WTC11 (cell line): ENCODE measurements around the gene ADAMTS7. TPM values are rescaled to one million over a fixed set of nuclear protein-coding genes. Genes with fewer than 3 reads are reported as not detected.

ENCODE experiments used
- ATAC-seq: fragments of 200-7000 bp; cut with Tn5 transposase; 2 replicates; pipeline ENCODE4 v1.10.0; 2021; ENCODE audit warnings: mild to moderate bottlenecking, moderate library complexity
- CTCF ChIA-PET: fragments of 300-600 bp; sonication (Branson Sonifier 250); formaldehyde crosslinking; loops from one replicate; lab custom pipeline; 2021; ENCODE audit warnings: antibody characterized with exemption; lab: Charles Lee
- POLR2A ChIA-PET: fragments of 350-600 bp; sonication (Branson Sonifier 250); formaldehyde crosslinking; loops from one replicate; lab custom pipeline; 2021; ENCODE audit warnings: antibody characterized with exemption; lab: Charles Lee
- DNase-seq: peaks from one replicate; pipeline ENCODE4 v3.0.0; 2021; ENCODE audit warnings: low spot score
- H3K27ac Mint-ChIP-seq: 2 replicates; pipeline ENCODE4 v1.8.0; 2021; ENCODE audit warnings: mixed read lengths
- H3K27me3 Mint-ChIP-seq: 2 replicates; pipeline ENCODE4 v1.8.0; 2021; ENCODE audit warnings: low read depth, mild to moderate bottlenecking, moderate library complexity, mixed read lengths
- H3K36me3 Mint-ChIP-seq: 2 replicates; pipeline ENCODE4 v1.8.0; 2021; ENCODE audit warnings: mixed read lengths
- H3K4me1 Mint-ChIP-seq: 2 replicates; pipeline ENCODE4 v1.8.0; 2022; ENCODE audit warnings: mixed read lengths
- H3K4me3 Mint-ChIP-seq: 2 replicates; pipeline ENCODE4 v1.8.0; 2021; ENCODE audit warnings: mild to moderate bottlenecking, moderate library complexity, mixed read lengths
- H3K9me3 Mint-ChIP-seq: 2 replicates; pipeline ENCODE4 v1.8.0; 2021; ENCODE audit warnings: mixed read lengths
- ELF4 ChIP-seq: sonication (generic); formaldehyde crosslinking; IDR thresholded peaks from 2 replicates; pipeline ENCODE4 v1.8.1; 2022; ENCODE audit warnings: low read depth, mild to moderate bottlenecking, moderate library complexity, missing genetic modification reagents
- EMX1 ChIP-seq: fragments of 250-450 bp; sonication (Bioruptor Pico); IDR thresholded peaks from 2 replicates; pipeline ENCODE4 v1.8.0; 2021; ENCODE audit warnings: mild to moderate bottlenecking
- FOXK1 ChIP-seq: sonication (generic); formaldehyde crosslinking; IDR thresholded peaks from 2 replicates; pipeline ENCODE4 v1.8.0; 2022; ENCODE audit warnings: mild to moderate bottlenecking, moderate library complexity, missing genetic modification reagents
- GTF2I ChIP-seq: fragments of 250-450 bp; sonication (Bioruptor Pico); conservative IDR thresholded peaks from 2 replicates; pipeline ENCODE4 v1.4.0; 2021; ENCODE audit warnings: mild to moderate bottlenecking
- IRF2 ChIP-seq: sonication (generic); formaldehyde crosslinking; IDR thresholded peaks from 2 replicates; pipeline ENCODE4 v1.8.0; 2022; ENCODE audit warnings: low read depth, missing genetic modification reagents, borderline replicate concordance
- TEAD1 ChIP-seq: sonication (generic); formaldehyde crosslinking; IDR thresholded peaks from 2 replicates; pipeline ENCODE4 v1.8.0; 2022; ENCODE audit warnings: mild to moderate bottlenecking, missing genetic modification reagents
- TEAD4 ChIP-seq: sonication (generic); formaldehyde crosslinking; IDR thresholded peaks from 2 replicates; pipeline ENCODE4 v1.8.0; 2022; ENCODE audit warnings: mild to moderate bottlenecking, missing genetic modification reagents
- ZNF232 ChIP-seq: sonication (generic); formaldehyde crosslinking; IDR thresholded peaks from 2 replicates; pipeline ENCODE4 v1.8.0; 2022; ENCODE audit warnings: mild to moderate bottlenecking, missing genetic modification reagents
- ZNF263 ChIP-seq: sonication (generic); formaldehyde crosslinking; IDR thresholded peaks from 2 replicates; pipeline ENCODE4 v1.8.1; 2022; ENCODE audit warnings: low read depth, mild to moderate bottlenecking, moderate library complexity, missing genetic modification reagents
- ZNF317 ChIP-seq: sonication (generic); formaldehyde crosslinking; IDR thresholded peaks from 2 replicates; pipeline ENCODE4 v1.8.1; 2023; ENCODE audit warnings: low read depth, mild to moderate bottlenecking, moderate library complexity, missing genetic modification reagents, borderline replicate concordance
- ZNF671 ChIP-seq: fragments of 250-450 bp; sonication (Bioruptor Pico); IDR thresholded peaks from 2 replicates; pipeline ENCODE4 v1.8.0; 2021; ENCODE audit warnings: mild to moderate bottlenecking
- total RNA-seq: library from RNA; stranded (reverse); gene quantifications from 3 replicates; pipeline ENCODE4 v1.2.3, GENCODE V29; 2021
- TF ChIP-seq, protein P1 (sequence below): sonication (generic); formaldehyde crosslinking; IDR thresholded peaks from 2 replicates; pipeline ENCODE4 v1.8.1; 2023; ENCODE audit warnings: mild to moderate bottlenecking, missing genetic modification reagents
- TF ChIP-seq, protein P2 (sequence below): sonication (generic); formaldehyde crosslinking; IDR thresholded peaks from 2 replicates; pipeline ENCODE4 v1.8.1; 2022; ENCODE audit warnings: low read depth, missing genetic modification reagents, borderline replicate concordance
- TF ChIP-seq, protein P3 (sequence below): sonication (generic); formaldehyde crosslinking; conservative IDR thresholded peaks from 2 replicates; pipeline ENCODE4 v1.8.1; 2023; ENCODE audit warnings: mild to moderate bottlenecking, low read depth, missing genetic modification reagents, moderate library complexity
- TF ChIP-seq, protein P4 (sequence below): fragments of 250-450 bp; sonication (Bioruptor Pico); IDR thresholded peaks from 2 replicates; pipeline ENCODE4 v2.1.2; 2022; ENCODE audit warnings: mild to moderate bottlenecking, moderate library complexity
- TF ChIP-seq, protein P5 (sequence below): sonication (generic); formaldehyde crosslinking; IDR thresholded peaks from 2 replicates; pipeline ENCODE4 v1.8.0; 2022; ENCODE audit warnings: mild to moderate bottlenecking, missing genetic modification reagents
- TF ChIP-seq, protein P6 (sequence below): sonication (generic); formaldehyde crosslinking; conservative IDR thresholded peaks from 2 replicates; pipeline ENCODE4 v1.8.1; 2022; ENCODE audit warnings: mild to moderate bottlenecking, missing genetic modification reagents
- TF ChIP-seq, protein P7 (sequence below): sonication (generic); formaldehyde crosslinking; IDR thresholded peaks from 2 replicates; pipeline ENCODE4 v1.8.1; 2022; ENCODE audit warnings: missing genetic modification reagents, borderline replicate concordance
- TF ChIP-seq, protein P8 (sequence below): sonication (generic); formaldehyde crosslinking; IDR thresholded peaks from 2 replicates; pipeline ENCODE4 v1.8.0; 2023; ENCODE audit warnings: missing genetic modification reagents

ADAMTS7 gene
- total RNA-seq, 1 experiment from 2014 or later: 70.3 TPM

DNA sequence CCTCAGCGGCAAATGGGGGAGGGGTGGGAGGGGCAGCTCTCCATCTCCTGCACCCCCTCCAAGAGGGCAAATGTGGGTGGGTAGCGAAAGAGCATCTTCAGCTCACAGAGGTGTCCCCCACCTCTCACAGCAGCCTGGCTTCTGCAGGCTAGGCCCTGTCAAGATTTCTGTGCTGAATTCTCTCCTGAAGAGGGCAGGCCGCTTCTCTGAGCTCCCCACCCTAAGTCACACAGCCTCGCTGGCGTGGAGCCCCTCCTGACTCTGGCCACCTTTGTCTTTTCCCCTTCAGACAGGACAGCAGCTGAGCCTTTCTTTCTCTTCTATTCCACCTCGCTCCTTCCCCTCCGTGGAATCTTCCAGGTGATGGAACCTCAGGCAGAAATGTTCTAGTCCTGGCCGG, 26.3 kb upstream of the ADAMTS7 start:
- H3K4me3 Mint-ChIP-seq: no peak overlapping the region
- POLR2A ChIA-PET: no interaction called here
- TF ChIP-seq, protein P1, sequence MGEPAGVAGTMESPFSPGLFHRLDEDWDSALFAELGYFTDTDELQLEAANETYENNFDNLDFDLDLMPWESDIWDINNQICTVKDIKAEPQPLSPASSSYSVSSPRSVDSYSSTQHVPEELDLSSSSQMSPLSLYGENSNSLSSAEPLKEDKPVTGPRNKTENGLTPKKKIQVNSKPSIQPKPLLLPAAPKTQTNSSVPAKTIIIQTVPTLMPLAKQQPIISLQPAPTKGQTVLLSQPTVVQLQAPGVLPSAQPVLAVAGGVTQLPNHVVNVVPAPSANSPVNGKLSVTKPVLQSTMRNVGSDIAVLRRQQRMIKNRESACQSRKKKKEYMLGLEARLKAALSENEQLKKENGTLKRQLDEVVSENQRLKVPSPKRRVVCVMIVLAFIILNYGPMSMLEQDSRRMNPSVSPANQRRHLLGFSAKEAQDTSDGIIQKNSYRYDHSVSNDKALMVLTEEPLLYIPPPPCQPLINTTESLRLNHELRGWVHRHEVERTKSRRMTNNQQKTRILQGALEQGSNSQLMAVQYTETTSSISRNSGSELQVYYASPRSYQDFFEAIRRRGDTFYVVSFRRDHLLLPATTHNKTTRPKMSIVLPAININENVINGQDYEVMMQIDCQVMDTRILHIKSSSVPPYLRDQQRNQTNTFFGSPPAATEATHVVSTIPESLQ (CRISPR knock-in tag): no peak
- TF ChIP-seq, protein P2, sequence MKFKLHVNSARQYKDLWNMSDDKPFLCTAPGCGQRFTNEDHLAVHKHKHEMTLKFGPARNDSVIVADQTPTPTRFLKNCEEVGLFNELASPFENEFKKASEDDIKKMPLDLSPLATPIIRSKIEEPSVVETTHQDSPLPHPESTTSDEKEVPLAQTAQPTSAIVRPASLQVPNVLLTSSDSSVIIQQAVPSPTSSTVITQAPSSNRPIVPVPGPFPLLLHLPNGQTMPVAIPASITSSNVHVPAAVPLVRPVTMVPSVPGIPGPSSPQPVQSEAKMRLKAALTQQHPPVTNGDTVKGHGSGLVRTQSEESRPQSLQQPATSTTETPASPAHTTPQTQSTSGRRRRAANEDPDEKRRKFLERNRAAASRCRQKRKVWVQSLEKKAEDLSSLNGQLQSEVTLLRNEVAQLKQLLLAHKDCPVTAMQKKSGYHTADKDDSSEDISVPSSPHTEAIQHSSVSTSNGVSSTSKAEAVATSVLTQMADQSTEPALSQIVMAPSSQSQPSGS (CRISPR knock-in tag): no peak
- TF ChIP-seq ZNF232 (CRISPR knock-in tag) (no peak), ZNF263 (CRISPR knock-in tag) (no peak), FOXK1 (CRISPR knock-in tag) (no peak), EMX1 (no peak), TEAD4 (no peak), GTF2I (CRISPR knock-in tag) (no peak), ZNF671 (CRISPR knock-in tag) (no peak), ELF4 (no peak), ZNF317 (no peak), IRF2 (no peak), TEAD1 (CRISPR knock-in tag) (no peak)
- TF ChIP-seq, protein P3, sequence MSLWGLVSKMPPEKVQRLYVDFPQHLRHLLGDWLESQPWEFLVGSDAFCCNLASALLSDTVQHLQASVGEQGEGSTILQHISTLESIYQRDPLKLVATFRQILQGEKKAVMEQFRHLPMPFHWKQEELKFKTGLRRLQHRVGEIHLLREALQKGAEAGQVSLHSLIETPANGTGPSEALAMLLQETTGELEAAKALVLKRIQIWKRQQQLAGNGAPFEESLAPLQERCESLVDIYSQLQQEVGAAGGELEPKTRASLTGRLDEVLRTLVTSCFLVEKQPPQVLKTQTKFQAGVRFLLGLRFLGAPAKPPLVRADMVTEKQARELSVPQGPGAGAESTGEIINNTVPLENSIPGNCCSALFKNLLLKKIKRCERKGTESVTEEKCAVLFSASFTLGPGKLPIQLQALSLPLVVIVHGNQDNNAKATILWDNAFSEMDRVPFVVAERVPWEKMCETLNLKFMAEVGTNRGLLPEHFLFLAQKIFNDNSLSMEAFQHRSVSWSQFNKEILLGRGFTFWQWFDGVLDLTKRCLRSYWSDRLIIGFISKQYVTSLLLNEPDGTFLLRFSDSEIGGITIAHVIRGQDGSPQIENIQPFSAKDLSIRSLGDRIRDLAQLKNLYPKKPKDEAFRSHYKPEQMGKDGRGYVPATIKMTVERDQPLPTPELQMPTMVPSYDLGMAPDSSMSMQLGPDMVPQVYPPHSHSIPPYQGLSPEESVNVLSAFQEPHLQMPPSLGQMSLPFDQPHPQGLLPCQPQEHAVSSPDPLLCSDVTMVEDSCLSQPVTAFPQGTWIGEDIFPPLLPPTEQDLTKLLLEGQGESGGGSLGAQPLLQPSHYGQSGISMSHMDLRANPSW (CRISPR knock-in tag): no peak
- TF ChIP-seq, protein P4, sequence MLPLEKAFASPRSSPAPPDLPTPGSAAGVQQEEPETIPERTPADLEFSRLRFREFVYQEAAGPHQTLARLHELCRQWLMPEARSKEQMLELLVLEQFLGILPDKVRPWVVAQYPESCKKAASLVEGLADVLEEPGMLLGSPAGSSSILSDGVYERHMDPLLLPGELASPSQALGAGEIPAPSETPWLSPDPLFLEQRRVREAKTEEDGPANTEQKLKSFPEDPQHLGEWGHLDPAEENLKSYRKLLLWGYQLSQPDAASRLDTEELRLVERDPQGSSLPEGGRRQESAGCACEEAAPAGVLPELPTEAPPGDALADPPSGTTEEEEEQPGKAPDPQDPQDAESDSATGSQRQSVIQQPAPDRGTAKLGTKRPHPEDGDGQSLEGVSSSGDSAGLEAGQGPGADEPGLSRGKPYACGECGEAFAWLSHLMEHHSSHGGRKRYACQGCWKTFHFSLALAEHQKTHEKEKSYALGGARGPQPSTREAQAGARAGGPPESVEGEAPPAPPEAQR: no peak
- TF ChIP-seq, protein P5, sequence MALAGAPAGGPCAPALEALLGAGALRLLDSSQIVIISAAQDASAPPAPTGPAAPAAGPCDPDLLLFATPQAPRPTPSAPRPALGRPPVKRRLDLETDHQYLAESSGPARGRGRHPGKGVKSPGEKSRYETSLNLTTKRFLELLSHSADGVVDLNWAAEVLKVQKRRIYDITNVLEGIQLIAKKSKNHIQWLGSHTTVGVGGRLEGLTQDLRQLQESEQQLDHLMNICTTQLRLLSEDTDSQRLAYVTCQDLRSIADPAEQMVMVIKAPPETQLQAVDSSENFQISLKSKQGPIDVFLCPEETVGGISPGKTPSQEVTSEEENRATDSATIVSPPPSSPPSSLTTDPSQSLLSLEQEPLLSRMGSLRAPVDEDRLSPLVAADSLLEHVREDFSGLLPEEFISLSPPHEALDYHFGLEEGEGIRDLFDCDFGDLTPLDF: no peak
- TF ChIP-seq, protein P6, sequence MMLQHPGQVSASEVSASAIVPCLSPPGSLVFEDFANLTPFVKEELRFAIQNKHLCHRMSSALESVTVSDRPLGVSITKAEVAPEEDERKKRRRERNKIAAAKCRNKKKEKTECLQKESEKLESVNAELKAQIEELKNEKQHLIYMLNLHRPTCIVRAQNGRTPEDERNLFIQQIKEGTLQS (CRISPR knock-in tag): no peak
- TF ChIP-seq, protein P7, sequence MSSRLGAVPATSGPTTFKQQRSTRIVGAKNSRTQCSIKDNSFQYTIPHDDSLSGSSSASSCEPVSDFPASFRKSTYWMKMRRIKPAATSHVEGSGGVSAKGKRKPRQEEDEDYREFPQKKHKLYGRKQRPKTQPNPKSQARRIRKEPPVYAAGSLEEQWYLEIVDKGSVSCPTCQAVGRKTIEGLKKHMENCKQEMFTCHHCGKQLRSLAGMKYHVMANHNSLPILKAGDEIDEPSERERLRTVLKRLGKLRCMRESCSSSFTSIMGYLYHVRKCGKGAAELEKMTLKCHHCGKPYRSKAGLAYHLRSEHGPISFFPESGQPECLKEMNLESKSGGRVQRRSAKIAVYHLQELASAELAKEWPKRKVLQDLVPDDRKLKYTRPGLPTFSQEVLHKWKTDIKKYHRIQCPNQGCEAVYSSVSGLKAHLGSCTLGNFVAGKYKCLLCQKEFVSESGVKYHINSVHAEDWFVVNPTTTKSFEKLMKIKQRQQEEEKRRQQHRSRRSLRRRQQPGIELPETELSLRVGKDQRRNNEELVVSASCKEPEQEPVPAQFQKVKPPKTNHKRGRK: no peak
- TF ChIP-seq, protein P8, sequence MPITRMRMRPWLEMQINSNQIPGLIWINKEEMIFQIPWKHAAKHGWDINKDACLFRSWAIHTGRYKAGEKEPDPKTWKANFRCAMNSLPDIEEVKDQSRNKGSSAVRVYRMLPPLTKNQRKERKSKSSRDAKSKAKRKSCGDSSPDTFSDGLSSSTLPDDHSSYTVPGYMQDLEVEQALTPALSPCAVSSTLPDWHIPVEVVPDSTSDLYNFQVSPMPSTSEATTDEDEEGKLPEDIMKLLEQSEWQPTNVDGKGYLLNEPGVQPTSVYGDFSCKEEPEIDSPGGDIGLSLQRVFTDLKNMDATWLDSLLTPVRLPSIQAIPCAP (CRISPR knock-in tag): no peak
- TF ChIP-seq, all 79 proteins: peak for 0
- peak; percentile 94 for ATAC-seq
- H3K9me3 Mint-ChIP-seq: no peaks in the 10 kb centered on the region
- CTCF ChIA-PET: interaction anchor here (0.6 to 3.6 kb wide), 7 partner anchors 9 to 170 kb away, joined by 3 to 25 read pairs (median 6); partner anchors contain the start of genes ADAMTS7 and MORF4L1
- H3K36me3 Mint-ChIP-seq: no peaks in the 10 kb centered on the region
- peak; percentile 33 for DNase-seq
- H3K27ac Mint-ChIP-seq: no peak overlapping the region
- H3K4me1 Mint-ChIP-seq: 0 out of 2 replicates have a peak, but pooled peaks cover 10% of the 10 kb centered on the region
- peaks cover 3% of the 10 kb centered on the region; the same call in 1 of the 2 replicates for H3K27me3 Mint-ChIP-seq
